Ovary (tissue), 9 donors: ENCODE data around the gene OSBPL2. TPM values are rescaled to one million over a fixed set of nuclear protein-coding genes. Genes with fewer than 3 reads are reported as not detected.

ENCODE experiments used
- DNase-seq, 5 donors: peaks; one replicate each; pipeline ENCODE4 v3.0.0-alpha.2; 2019 to 2020
- H3K27ac ChIP-seq, 2 donors: fragments of 200-600 bp; one replicate each; pipeline versions ENCODE4 v1.5.1 to v1.8.0; 2019 to 2022
- H3K27me3 ChIP-seq: fragments of 200-600 bp; one replicate; pipeline ENCODE4 v1.8.0; 2022
- H3K36me3 ChIP-seq: fragments of 200-600 bp; sonication (generic); one replicate; pipeline ENCODE4 v1.5.1; 2019
- H3K4me1 ChIP-seq: one replicate; pipeline ENCODE4 v1.8.1; 2013; ENCODE audit warnings: mild to moderate bottlenecking, moderate library complexity; ENCODE audit not compliant: insufficient read depth
- H3K4me3 ChIP-seq: fragments of 200-600 bp; sonication (generic); one replicate; pipeline ENCODE4 v1.5.1; 2017
- H3K9me3 ChIP-seq, 2 donors: fragments of 200-600 bp in 1 of 2; sonication (generic) in 1 of 2; one replicate each; pipeline versions ENCODE4 v1.5.1 to v1.8.1; 2013 to 2019; ENCODE audit warnings: mild to moderate bottlenecking in 1 of 2, moderate library complexity in 1 of 2
- EP300 ChIP-seq: sonication (generic); formaldehyde crosslinking; IDR thresholded peaks from one replicate; pipeline ENCODE4 v1.6.1; 2017; ENCODE audit warnings: antibody characterized with exemption
- POLR2A ChIP-seq: fragments of 450-650 bp; IDR thresholded peaks from one replicate; pipeline ENCODE4 v1.6.1; 2017; ENCODE audit warnings: antibody characterized with exemption, mild to moderate bottlenecking, moderate library complexity
- WGBS, 3 donors: extraction: QIAGEN DNeasy Blood & Tissue Kit in 1 of 3; methylation state at CpG; one replicate each; pipeline versions ENCODE4 v1.1.5 to v1.1.7; 2013 to 2017; 5-methylcytosine and 5-hydroxymethylcytosine counted together
- intact Hi-C, 4 donors: fragments of 100-400 bp; cut with DNase I; formaldehyde crosslinking; loops; one replicate each; pipeline versions ENCODE4 v1.11.0 to v1.15.1; 2022 to 2023
- polyA plus RNA-seq, 2 donors: library from polyadenylated mRNA; stranded (reverse); fragments of 200-250 nt in 1 of 2; fragments of 350-450 nt in 1 of 2; fragmentation: Illumina TruSeq in 1 of 2; extraction: RNeasy Lipid Tissue Mini Kit (QIAGEN cat#74804) in 1 of 2; gene quantifications; one replicate each; pipeline ENCODE4 v1.2.3, GENCODE V29; 2013 to 2014
- total RNA-seq, 7 donors: library from RNA; depleted of rRNA in 2 of 7; stranded (reverse); fragments of >200 nt in 2 of 7; fragmentation: NEBNext Ultra II Directional in 3 of 7; extraction: Animal tissue kit (Norgen Biotek cat#: 25700) in 3 of 7; gene quantifications; one replicate each; pipeline versions ENCODE4 v1.1.0 to v1.2.4, GENCODE V29; 2016 to 2023
- TF ChIP-seq, protein P1 (sequence below), 3 donors: fragments of 450-650 bp in 2 of 3; fragments of 200-600 bp in 1 of 3; IDR thresholded peaks; one replicate each; pipeline versions ENCODE4 v1.5.1 to v1.8.0; 2016 to 2022; ENCODE audit warnings: antibody characterized with exemption in 3 of 3, mild to moderate bottlenecking in 1 of 3
- donor health status: DM: no; HTN: no; CAD: no; lungs with moderate emphysema.
- donor health status: DM: no; HTN: no; CAD: no.
- donor health status: Bipolar disorder and iron deficiency.
- donor health status: DM: yes; HTN: yes; CAD: no.
- donor health status: DM: no; HTN: no; CAD: no.
- donor health status: DM: yes; HTN: yes; CAD: no.

Gene OSBPL2
- total and polyA plus RNA-seq, 9 donors = 14.2 to 42.2 (median 34.4) TPM

DNA sequence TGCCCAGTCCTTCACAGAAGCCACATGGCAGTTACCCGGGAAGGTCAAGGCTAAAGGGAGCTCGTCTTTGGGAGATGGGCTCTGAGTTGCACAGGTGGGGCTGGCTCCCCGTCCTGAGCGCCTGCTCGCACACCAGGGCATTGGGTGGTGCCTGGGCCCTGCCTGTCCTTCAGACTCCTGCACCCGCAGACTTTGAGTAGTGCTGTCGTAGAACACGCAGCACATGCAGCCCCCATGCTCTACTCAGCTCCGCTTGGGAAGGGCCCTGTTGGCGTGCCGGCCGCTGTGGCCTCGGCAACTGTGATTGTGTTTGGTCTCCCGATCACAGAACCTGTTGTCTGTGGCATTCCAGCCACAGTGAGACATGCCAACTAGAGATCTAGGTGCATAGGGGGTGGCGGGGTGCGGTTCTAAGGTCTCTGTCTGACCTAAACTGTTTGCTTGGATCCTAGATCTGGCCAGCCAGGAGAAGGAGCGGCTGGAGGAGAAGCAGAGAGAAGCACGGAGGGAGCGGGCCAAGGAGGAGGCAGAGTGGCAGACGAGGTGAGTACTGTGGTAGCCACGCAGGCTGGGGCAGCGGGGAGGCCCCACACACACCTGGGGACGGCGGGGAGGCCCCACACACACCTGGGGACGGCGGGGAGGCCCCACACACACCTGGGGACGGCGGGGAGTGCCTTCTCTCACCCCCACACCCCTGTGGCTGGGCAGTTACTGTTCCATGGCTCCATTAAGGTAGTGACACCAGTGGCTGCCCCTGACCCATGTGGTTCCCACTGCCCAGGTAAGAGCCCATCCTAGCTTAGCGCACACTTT is 53.1 kb downstream of the OSBPL2 start:
- TF ChIP-seq EP300 = no peak
- TF ChIP-seq, protein P1, sequence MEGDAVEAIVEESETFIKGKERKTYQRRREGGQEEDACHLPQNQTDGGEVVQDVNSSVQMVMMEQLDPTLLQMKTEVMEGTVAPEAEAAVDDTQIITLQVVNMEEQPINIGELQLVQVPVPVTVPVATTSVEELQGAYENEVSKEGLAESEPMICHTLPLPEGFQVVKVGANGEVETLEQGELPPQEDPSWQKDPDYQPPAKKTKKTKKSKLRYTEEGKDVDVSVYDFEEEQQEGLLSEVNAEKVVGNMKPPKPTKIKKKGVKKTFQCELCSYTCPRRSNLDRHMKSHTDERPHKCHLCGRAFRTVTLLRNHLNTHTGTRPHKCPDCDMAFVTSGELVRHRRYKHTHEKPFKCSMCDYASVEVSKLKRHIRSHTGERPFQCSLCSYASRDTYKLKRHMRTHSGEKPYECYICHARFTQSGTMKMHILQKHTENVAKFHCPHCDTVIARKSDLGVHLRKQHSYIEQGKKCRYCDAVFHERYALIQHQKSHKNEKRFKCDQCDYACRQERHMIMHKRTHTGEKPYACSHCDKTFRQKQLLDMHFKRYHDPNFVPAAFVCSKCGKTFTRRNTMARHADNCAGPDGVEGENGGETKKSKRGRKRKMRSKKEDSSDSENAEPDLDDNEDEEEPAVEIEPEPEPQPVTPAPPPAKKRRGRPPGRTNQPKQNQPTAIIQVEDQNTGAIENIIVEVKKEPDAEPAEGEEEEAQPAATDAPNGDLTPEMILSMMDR (IDR thresholded peaks at IDR 0.05) = no peak
- no peak for TF ChIP-seq POLR2A
- intact Hi-C loops = no loop called here
- no peaks in the 10 kb centered on the region for H3K9me3 ChIP-seq
- 92 to 94% (median 94%) methylated on average over 26 to 29 of the region's 29 CpGs for WGBS, 3 donors
- H3K27me3 ChIP-seq = no peaks in the 10 kb centered on the region
- no peak overlapping the region for H3K27ac ChIP-seq
- H3K36me3 ChIP-seq = no peaks in the 10 kb centered on the region
- no peaks in the 10 kb centered on the region for H3K4me1 ChIP-seq
- no peak for DNase-seq
- no peak overlapping the region for H3K4me3 ChIP-seq

DNA sequence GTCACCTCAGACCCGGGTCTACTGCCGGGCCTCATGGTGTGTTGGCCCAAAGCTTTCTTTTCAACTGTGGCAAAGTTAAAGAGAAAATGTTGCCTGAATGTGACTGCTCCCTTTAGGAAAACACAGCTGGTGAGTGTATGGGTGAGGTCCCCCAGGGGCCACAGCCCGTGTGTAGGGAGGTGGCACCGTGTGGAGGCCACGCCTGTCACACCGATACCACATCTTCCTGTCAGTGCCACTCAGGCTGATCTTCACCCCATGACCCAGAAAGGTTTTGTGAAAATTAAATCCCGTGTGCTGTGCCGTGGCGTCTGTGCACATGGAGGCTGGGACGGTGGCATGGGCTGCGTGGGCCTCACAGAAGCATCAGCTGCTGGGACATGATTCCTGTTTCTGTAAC is 53.8 kb downstream of the OSBPL2 start:
- H3K4me3 ChIP-seq = no peak overlapping the region
- H3K9me3 ChIP-seq = no peaks in the 10 kb centered on the region
- intact Hi-C loops = no loop called here
- no peaks in the 10 kb centered on the region for H3K27me3 ChIP-seq
- no peak overlapping the region for H3K27ac ChIP-seq
- DNase-seq = no peak
- H3K36me3 ChIP-seq = no peaks in the 10 kb centered on the region
- TF ChIP-seq, protein P1 (IDR thresholded peaks at IDR 0.05) = no peak
- TF ChIP-seq POLR2A (no peak), EP300 (no peak)
- WGBS, 3 donors = 90 to 92% (median 91%) methylated on average over 9 to 11 of the region's 11 CpGs
- no peaks in the 10 kb centered on the region for H3K4me1 ChIP-seq

DNA sequence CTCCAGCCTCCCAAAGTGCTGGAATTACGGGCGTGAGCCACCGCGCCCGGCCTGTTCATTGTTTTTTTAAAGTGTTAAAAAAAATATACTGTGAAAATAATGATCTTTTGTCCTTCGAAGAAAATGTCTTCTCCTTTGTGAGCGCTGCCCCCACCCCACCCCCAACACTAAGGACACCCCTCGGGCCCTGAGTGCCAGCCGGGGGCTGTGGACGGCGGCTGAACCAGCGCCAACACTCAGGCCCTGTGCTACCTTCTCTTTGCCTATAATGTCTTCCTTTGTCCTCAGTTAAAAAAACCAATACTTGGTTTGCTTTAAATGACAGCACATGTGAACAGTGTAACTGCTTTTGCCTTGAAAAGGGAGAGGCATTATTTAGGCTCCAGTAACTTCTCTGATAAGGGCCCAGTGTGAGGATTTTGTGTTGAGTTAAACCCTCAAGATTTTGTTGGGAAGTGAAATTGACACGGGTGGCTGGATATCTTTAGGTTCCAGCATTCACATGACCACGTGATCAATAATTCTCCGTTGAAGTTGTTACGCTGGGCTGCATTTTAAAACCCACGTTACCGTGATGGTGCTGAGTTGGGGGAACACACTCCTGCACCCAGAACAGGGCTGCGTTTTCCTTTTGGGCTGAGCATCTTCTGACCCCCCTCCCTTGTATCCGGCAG is 54.9 kb downstream of the OSBPL2 start:
- 88 to 89% (median 88%) methylated on average over 20 of the region's 20 CpGs for WGBS, 3 donors

DNA sequence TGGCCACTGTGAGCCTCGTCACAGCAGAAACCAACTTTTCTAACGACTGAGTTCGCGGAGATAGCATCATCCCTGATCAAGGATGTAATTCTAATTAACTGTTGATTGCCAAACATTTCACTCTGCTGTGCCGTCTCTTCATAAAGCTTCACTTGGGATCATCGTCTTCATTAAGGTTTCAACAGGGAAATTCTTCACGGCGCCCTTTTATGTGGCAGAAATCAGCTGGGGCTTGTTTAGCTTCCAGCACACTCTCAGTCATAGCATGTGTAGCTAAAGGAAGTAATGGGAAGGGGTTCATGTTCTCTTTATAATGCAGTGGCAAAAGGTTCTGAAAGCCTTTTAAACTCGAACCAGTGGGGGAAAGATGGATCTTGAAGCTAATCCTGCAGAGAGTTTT is 55.6 kb downstream of the OSBPL2 start:
- intact Hi-C loops = no loop called here
- H3K4me3 ChIP-seq = no peak overlapping the region
- TF ChIP-seq POLR2A = no peak
- DNase-seq = no peak
- WGBS, 3 donors = 77 to 86% (median 81%) methylated on average over 9 of the region's 9 CpGs
- no peaks in the 10 kb centered on the region for H3K27me3 ChIP-seq
- no peaks in the 10 kb centered on the region for H3K36me3 ChIP-seq
- H3K9me3 ChIP-seq = no peaks in the 10 kb centered on the region
- H3K4me1 ChIP-seq = no peaks in the 10 kb centered on the region
- H3K27ac ChIP-seq = no peak overlapping the region

More for the DNA sequence above, 54.9 kb downstream of the OSBPL2 start:
- Histone ChIP-seq H3K27me3 (no peaks in the 10 kb centered on the region), H3K36me3 (no peaks in the 10 kb centered on the region), H3K4me3 (no peak overlapping the region), H3K9me3 (no peaks in the 10 kb centered on the region), H3K27ac (no peak overlapping the region), H3K4me1 (no peaks in the 10 kb centered on the region)
- TF ChIP-seq POLR2A = no peak
- TF ChIP-seq, protein P1 (IDR thresholded peaks at IDR 0.05) = no peak
- intact Hi-C loops = no loop called here
- no peak for DNase-seq

DNA sequence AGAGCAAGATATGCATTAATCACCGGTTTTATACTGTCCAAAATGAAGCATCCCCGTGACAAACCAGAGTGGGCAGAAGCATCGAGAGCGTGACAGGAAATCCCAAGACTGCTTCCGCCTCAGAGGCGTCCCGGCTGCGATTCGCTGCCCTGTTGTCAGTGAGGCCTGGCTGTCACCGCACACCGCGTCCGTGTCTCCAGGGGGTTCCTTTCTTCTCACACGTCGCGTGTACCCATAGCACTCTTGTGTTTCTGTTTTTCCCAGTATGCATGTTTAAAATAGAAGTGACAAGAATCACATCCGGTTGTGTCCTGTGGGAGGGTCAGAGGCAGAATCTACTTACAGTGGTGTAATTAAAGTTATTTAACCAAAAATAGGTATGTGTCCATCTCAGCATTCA is 56.2 kb downstream of the OSBPL2 start:
- Histone ChIP-seq H3K4me1 (no peaks in the 10 kb centered on the region), H3K27ac (no peak overlapping the region), H3K4me3 (no peak overlapping the region), H3K36me3 (no peaks in the 10 kb centered on the region), H3K9me3 (no peaks in the 10 kb centered on the region), H3K27me3 (no peaks in the 10 kb centered on the region)
- WGBS, 3 donors = 88 to 91% (median 89%) methylated on average over 17 of the region's 17 CpGs
- TF ChIP-seq, protein P1 (IDR thresholded peaks at IDR 0.05) = no peak
- intact Hi-C loops = no loop called here
- DNase-seq = no peak
